Erythroblast (primary cell): Measurements from ENCODE around the gene RNASE8.
"Not testable (repeated sequence)": the region's sequence is repeated elsewhere in the genome, so short reads cannot be mapped to it uniquely, and the experiment has no call there.

Experiments used
- DNase-seq, 2 experiments: peaks; one replicate each; lab custom pipeline; 2025; lab: John Stamatoyannopoulos, UW
- GATA1 ChIP-seq: IDR thresholded peaks from 2 replicates; pipeline ENCODE4 v1.6.1; 2011; ENCODE audit warnings: low read depth, mild to moderate bottlenecking, control low read depth, low read length, moderate library complexity
- POLR2A ChIP-seq: IDR thresholded peaks from 2 replicates; pipeline ENCODE4 v1.6.1; 2011; ENCODE audit warnings: mild to moderate bottlenecking, low read length

RNASE8 gene

GRCh38 chr14:21057803-21058675 lies at the start of gene RNASE8:
Gene RNASE8 (plus strand): TSS chr14:21057822. CDS start chr14:21057893, 71 bp downstream.
- TF ChIP-seq POLR2A = no peak
- no peak for TF ChIP-seq GATA1
- DNase-seq = no peak

GRCh38 chr14:21009721-21010120 lies 47.9 kb upstream of the RNASE8 start:
- not testable (repeated sequence) for DNase-seq

- no peak for TF ChIP-seq GATA1
- no peak for TF ChIP-seq POLR2A
- DNase-seq = no peak
Observed at GRCh38 chr14:21011136-21011535, 46.5 kb upstream of the RNASE8 start.

- TF ChIP-seq POLR2A = no peak
- TF ChIP-seq GATA1 = no peak
- DNase-seq = peak; percentile 79 to 91
Observed at GRCh38 chr14:21014761-21015190, 42.8 kb upstream of the RNASE8 start.

GRCh38 chr14:21015312-21015711 lies 42.3 kb upstream of the RNASE8 start:
- TF ChIP-seq POLR2A (no peak), GATA1 (no peak)
- no peak for DNase-seq

GRCh38 chr14:21016413-21017190 lies 41.0 kb upstream of the RNASE8 start:
- no peak for TF ChIP-seq GATA1
- no peak for DNase-seq

- no peak for DNase-seq
- TF ChIP-seq POLR2A = no peak
Observed at GRCh38 chr14:21017528-21018245, 39.9 kb upstream of the RNASE8 start.

- no peak for TF ChIP-seq POLR2A
- no peak for TF ChIP-seq GATA1
Observed at GRCh38 chr14:21018286-21018685, 39.3 kb upstream of the RNASE8 start.

GRCh38 chr14:21018781-21019180 lies 38.8 kb upstream of the RNASE8 start:
- DNase-seq = no peak
- TF ChIP-seq GATA1 (no peak), POLR2A (no peak)

More at GRCh38 chr14:21018286-21018685, 39.3 kb upstream of the RNASE8 start:
- DNase-seq = no peak

- no peak for DNase-seq
- TF ChIP-seq GATA1 = no peak
- no peak for TF ChIP-seq POLR2A
Observed at GRCh38 chr14:21019366-21019765, 38.3 kb upstream of the RNASE8 start.

GRCh38 chr14:21020977-21021545 lies 36.6 kb upstream of the RNASE8 start:
- no peak for DNase-seq
- TF ChIP-seq POLR2A (no peak), GATA1 (no peak)

GRCh38 chr14:21022686-21023085 lies 34.9 kb upstream of the RNASE8 start:
- TF ChIP-seq GATA1 (no peak), POLR2A (no peak)
- DNase-seq = no peak

- TF ChIP-seq POLR2A = no peak
- no peak for TF ChIP-seq GATA1
- no peak for DNase-seq
Observed at GRCh38 chr14:21023174-21023573, 34.4 kb upstream of the RNASE8 start.
